ENCODE measurements around the gene RHOBTB3.

RHOBTB3 gene

DNA sequence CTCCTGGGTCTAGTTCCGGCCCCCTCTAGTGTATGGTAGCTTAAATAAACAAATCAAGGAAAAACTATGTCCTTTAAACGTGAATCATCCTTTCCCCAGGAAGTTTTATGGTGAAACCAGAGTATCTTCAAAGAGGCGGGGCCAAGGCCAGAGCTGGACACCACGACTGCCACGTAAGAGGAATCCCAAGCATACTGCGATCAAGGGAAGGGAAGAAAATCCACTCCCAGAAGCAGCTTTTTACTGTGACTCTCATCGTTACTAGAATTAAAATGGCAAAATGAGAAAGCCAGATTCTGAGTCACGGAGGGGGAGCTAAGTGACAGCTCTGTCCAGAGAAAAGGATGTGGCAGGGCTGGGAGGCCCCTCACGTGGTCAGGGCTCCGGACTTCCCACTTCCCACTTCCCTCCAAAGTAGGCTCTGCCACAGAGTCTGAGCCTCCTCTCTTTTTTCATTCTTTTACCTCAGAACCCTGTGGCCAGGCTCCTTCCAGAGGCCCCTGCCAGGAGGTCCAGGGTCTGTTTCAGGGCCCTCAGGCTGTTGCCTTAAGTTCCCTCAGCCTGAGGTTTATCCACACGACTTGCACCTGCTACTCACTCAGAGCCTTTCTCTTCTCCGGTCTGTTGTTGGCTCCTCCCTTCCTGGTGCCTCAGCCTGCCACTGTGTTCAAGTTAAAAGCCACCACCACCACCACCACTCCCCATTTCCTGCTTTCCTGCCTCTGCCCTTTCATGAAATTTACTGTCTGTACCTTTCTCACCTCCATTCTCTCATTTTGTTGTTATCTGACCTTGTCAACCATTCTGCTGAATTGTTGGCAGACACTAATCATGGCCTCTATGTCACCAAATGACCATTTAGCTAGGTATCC, 92.8 kb downstream of the RHOBTB3 start:
- FAIRE-seq: no peak
- no peak for DNase-seq (ENCODE audit: insufficient read length, low spot score)

DNA sequence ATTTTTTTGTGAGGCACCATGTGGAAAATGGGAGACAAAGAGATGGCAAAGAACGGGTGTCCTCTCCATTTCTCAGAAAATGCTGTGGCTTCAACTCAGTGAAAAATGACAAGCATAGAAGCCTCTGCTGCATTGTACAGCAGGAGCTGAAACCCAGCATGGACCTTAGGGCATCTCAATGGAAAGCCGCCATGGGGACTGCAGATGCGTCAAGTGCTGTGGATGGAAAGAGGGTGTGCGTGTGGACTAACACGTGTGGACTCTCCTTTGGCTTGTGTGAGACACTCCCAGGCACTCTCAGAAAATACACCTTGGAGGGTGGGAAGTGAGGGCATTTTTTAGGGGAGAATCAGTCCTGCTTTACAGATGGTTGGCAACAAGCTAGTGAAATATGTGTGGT, 93.6 kb downstream of the RHOBTB3 start:
- FAIRE-seq (no peak), DNase-seq (ENCODE audit: insufficient read length, low spot score) (no peak)
- TF ChIP-seq, protein P1, sequence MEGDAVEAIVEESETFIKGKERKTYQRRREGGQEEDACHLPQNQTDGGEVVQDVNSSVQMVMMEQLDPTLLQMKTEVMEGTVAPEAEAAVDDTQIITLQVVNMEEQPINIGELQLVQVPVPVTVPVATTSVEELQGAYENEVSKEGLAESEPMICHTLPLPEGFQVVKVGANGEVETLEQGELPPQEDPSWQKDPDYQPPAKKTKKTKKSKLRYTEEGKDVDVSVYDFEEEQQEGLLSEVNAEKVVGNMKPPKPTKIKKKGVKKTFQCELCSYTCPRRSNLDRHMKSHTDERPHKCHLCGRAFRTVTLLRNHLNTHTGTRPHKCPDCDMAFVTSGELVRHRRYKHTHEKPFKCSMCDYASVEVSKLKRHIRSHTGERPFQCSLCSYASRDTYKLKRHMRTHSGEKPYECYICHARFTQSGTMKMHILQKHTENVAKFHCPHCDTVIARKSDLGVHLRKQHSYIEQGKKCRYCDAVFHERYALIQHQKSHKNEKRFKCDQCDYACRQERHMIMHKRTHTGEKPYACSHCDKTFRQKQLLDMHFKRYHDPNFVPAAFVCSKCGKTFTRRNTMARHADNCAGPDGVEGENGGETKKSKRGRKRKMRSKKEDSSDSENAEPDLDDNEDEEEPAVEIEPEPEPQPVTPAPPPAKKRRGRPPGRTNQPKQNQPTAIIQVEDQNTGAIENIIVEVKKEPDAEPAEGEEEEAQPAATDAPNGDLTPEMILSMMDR (IDR thresholded peaks at IDR 0.05; ENCODE audit: insufficient read depth, missing control alignments): no peak

More for the DNA sequence above, 92.8 kb downstream of the RHOBTB3 start:
- TF ChIP-seq, protein P1 (IDR thresholded peaks at IDR 0.05; ENCODE audit: insufficient read depth, missing control alignments): no peak

DNA sequence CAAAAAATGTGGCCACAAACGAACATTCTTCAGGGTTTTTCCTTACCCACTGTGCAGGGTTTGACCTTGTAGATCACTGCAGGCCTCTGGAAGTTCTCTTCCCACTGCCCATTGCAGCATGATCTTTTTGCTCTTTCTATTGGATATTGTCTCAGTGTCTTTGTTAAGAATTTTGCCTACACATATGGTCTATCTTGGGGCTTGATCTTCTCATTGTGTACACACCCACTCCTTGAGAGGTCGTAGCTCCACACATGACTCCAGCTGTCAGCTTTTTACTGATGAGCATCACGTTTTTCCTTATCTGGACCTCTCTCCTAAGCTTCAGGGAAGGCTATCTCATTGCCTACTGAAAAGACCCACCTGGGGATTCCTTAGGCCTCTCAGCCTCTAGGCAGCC, 94.4 kb downstream of the RHOBTB3 start:
- DNase-seq (ENCODE audit: insufficient read length, low spot score) (no peak), FAIRE-seq (no peak)
- TF ChIP-seq, protein P1 (IDR thresholded peaks at IDR 0.05; ENCODE audit: insufficient read depth, missing control alignments): no peak

DNA sequence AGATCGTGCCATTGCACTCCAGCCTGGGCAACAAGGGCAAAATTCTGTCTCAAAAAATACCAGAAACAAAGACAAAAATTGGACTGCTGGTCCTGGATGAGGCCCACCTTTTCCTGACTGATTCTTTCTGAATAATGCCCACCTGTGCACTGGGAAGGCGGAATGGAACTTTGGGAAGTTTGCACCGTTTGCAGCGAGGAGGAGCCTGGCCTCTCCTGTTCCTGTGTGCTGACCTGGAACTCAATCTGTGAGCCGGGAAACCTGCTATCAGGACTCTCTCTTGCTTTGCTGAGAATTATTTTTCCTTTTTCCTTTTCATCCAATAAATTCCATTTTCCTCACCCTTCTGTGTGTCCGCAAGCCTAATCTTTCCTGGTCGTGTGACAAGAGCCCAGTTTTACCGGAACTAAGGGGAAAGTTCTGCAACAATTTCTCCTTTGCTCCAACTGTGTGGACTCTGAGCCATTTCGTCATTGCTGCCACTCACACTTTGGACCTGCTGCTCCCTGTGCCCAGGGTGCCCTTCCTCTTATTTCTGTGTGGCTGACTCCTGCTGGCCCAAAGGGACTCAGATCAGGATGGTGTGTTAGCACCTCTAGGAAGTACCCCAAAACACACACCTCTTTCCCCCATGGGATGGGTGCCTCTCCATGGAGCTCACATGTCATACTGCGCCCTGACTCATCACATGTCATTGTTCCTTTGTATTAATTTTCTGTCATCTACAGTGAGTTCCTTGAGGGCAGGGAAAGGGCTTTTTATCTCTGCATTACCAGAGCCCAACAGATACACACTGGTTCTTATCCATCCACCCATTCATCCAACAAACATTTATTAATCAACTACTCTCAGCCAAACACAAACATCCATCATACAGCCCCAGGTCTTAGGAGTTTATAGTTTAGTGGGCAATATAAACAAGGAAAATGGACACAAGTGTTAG, 96.1 kb downstream of the RHOBTB3 start:
- FAIRE-seq (no peak), DNase-seq (ENCODE audit: insufficient read length, low spot score) (no peak)
- TF ChIP-seq, protein P1 (IDR thresholded peaks at IDR 0.05; ENCODE audit: insufficient read depth, missing control alignments): no peak

DNA sequence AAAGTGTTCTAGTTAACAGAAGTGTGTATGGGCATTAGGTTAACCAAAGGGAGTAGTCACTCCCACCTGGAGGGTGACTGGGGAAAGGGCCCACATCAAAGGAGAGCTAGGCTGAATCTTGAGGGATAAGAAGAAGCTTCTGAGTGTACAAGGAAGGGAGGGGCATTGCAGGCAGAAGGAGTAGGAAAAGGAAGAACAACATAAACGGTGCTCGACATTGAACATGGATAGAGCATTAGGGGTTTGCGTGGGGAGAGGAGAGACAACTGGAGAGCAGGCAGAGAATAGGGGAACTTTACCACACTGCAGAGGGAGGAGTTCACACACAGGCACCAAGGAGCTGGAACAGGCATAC, 96.7 kb downstream of the RHOBTB3 start:
- TF ChIP-seq, protein P1 (IDR thresholded peaks at IDR 0.05; ENCODE audit: insufficient read depth, missing control alignments): no peak
- DNase-seq (ENCODE audit: insufficient read length, low spot score): no peak
- FAIRE-seq: no peak

DNA sequence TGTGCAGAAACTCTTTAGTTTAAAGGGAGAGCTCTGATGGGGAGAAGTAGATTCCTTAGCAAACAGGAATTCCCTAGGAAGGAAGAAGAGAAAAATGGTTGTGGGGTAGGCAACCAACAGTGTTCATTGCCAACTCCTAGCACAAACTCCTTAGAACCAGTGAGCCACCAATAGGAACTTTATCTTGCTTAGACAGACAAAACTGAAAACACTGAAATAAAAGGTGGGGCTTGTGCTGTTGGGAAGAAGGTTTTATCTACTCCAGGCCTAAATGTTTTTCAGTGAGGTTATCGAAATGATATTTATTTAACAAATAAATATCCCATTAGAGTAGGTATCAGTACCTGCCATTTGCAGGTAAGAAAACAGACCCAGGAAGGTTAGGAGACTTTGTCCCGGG, 99.1 kb downstream of the RHOBTB3 start:
- no peak for DNase-seq (ENCODE audit: insufficient read length, low spot score)
- FAIRE-seq: no peak
- TF ChIP-seq, protein P1 (IDR thresholded peaks at IDR 0.05; ENCODE audit: insufficient read depth, missing control alignments): no peak

Measured in D721Med (cell line).